ENCODE results near the gene TSEN34. TPM values are rescaled to one million over a fixed set of nuclear protein-coding genes. Genes with fewer than 3 reads are reported as not detected.
"Not testable (repeated sequence)": the region's sequence is repeated elsewhere in the genome, so short reads cannot be mapped to it uniquely, and the experiment has no call there.

TSEN34 gene
- polyA plus RNA-seq, 1 donor = 32.5 TPM

DNA sequence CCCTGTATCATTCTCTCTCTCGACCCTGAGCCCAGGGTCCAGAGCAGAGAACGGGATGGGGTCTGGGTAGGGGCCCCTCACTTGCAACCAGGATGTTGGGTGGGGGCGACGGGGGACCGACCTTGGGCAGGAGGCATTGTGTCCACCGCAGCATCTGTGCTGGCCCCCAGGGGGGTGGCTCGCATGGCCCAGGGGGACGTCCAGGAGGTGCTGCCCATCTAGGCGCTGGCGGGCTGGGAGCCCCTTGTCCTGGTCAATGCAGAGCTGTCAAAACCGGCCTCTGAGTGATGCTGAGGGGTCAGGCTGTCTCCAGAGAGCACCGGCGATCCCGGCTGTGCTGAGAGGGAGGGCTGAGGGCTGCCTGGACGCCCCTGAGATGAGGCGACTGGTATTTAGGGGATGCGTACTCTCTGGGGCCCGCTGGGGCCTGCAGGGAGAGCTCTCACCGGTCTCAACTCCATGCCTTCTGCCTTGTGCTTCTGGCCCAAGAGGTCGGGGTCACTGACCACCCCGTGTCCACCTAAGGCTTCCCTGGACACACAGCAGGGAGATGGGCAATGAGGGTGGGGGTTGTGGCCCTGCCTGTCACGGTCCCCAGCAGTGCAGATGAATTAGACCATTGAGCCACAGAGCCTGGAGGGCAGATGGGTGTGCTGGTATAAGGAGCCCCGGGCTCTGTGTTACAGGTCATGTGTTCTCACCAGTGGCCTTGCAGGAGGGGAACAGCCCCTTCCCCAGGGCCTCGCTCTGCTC, 18.1 kb downstream of the TSEN34 start:
- DNase-seq (ENCODE audit: low read depth) = no peak

DNA sequence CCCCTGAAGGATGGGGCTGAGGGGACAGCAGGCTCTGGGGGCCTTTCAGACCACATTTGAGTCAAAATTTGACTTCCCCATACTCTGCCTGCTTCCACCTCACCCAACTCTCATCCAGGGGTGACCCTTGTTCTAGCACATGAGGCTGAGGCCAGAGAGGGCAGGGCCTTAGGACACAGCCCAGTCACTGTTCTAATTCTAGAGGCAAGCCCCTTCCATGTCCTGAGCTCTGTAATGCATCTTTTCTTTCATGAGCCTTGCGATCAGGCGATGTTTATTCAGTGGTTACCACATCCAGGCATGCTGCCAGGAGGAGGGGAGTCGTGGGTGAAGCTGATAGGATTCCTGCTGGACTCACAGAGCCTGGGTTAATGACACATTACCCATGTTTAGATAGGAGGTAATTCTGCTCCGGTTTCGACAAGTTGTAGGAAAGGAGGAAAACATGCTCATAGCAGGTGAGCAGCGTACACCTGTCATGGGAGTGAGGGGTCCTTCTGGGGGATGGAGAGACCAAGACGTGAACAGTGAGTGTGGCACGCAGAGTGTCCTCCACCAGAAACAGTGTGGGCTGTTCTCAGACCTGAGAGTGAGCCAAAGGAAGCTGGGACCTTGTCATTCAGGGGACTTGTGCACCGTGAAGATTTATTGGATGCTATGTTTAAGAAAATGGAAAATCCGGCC, 18.8 kb downstream of the TSEN34 start:
- DNase-seq (ENCODE audit: low read depth) = no peak

DNA sequence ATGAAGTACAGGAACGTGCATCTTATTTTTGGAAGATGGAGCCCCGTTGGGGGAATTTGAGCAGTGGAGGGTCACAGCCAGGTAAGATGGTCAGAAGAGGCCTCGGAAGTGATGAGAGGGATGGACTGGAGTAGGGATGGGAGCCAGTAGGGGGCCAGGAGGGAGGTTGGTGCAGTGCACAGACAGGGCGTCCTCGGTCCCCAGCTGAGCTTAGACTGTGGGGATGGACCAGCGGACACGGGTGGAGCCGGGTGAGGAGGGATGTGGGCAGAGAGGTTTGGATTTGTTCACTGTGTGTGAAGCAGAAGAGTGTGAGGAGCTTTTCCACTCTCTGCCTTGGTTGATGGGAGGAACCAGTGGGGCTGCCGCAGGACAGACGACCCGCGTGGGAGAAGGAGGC, 20.1 kb downstream of the TSEN34 start:
- no peak for DNase-seq (ENCODE audit: low read depth)

DNA sequence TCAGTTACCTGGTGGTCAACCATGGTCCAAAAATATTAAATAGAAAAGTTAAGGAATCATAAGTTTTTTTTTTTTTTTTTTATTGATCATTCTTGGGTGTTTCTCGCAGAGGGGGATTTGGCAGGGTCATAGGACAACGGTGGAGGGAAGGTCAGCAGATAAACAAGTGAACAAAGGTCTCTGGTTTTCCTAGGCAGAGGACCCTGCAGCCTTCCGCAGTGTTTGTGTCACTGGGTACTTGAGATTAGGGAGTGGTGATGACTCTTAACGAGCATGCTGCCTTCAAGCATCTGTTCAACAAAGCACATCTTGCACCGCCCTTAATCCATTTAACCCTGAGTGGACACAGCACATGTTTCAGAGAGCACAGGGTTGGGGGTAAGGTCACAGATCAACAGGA, 23.1 kb downstream of the TSEN34 start:
- DNase-seq (ENCODE audit: low read depth) = not testable (repeated sequence)

DNA sequence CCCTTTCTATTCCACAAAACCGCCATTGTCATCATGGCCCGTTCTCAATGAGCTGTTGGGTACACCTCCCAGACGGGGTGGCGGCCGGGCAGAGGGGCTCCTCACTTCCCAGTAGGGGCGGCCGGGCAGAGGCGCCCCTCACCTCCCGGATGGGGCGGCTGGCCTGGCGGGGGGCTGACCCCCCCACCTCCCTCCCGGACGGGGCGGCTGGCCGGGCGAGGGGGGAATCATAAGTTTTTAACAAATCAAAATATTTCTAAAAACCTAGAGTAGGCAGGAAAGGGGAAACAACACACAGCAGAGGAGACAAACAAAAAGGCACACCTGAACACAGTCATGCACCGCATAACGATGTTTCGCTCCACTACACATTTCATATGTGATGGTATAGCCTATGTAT, 23.6 kb downstream of the TSEN34 start:
- not testable (repeated sequence) for DNase-seq (ENCODE audit: low read depth)

DNA sequence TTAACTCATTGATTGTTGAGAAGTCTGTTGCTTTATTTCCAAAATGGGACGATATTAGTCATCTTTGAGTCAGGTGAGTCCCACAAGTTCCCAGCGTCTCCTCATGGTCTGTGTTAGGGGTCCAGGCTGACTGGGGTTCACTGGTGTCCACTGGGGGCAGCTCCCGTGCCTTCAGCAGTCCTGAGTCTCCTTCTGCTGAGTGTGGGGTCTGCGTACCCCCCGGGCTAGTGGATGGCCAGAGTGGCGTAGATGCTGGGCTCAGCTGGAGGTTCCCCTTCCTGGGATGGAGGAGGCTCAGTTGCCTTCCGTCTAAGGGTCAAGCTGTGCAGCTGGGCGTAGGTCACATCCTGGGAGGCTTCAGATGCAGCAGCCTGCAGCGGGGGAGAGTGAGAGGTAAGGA, 25.8 kb downstream of the TSEN34 start:
- DNase-seq (ENCODE audit: low read depth) = no peak

DNA sequence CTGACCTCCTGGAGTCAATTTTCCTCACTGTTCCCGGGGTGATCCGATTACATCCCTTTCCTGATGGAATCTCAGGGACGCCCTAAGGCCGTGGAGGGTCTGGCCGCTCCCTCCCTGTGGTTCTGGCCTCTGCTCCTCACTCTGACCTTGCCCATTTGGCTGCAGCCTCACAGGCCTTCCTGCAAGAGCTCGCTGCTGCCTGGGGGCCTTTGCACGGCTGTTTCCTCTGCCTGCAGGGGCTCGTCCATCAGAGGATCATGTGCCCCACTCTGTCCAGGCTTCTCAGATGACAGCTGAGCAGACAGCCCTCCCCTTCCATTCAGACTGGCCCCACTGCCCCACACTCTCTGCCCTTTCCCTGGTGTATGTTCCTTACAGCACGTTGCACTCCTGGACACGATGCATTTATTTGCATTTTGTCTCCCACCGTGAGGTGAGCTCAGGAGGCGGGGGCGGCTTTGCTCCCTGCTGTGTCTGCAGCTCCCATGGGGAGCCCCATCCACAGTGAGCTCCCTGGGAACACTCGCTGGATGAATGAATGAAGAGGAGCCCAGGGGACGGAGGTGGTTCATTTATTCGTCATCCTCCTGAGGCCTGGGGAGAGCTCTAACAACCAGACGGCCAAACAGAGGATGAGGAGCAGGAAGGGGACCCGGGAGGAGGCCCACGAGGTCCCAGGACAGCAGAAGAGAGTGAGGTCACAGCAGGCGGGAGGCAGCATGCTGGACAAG, 26.6 kb downstream of the TSEN34 start:
- DNase-seq (ENCODE audit: low read depth) = not testable (repeated sequence)

DNA sequence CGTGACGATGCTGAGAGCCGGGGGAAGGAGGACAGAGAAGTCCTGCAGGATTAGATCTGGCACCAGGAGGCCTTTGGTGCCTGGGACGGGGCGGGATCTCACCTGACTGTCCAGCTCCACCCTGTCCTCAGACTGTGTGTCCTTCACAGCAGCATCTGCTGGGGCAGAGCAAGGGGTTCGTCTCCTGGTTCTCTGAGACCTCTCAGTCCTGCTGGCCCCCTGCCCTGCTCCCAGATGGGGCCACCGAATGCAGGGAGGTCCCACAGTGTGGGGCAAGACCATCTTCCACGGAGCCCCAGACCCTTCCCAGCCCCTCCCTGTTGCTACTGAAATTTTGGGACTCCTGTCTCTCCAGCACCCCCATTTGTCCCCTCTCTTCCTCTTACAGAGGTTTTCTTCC, 27.2 kb downstream of the TSEN34 start:
- no peak for DNase-seq (ENCODE audit: low read depth)

DNA sequence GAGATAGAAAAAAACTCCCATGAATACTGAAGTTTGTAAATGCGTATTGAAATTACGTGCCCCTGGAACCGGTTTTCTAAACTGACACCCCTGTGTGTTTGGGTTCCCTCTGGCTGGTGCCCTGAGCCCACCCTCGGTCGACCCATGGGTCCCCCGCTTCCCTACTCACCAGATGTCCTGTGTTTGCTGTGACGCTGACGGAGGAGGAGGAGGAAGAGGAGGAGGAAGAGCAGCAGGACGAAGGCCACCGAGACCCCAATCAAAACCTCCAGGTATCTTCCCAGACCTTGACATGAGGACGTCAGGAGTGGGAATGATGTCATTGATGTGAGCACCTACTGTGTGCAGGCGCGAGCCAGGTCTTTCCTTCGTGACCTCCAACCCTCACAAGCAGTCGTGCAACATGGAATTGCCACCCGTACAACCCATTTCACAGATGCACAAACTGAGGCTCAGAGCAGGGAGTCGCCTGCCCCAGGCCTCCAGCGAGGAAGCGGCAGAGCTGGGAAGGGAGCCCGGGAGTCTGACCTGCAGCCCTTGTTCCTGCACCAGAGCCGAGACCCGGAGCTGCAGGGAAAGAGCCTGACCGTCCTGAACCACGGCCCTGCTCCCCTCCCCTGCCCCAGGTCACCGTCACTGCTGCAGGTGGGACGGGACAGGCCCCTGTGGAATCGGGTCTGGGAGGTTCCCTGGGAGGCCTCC, 28.0 kb downstream of the TSEN34 start:
- no peak for DNase-seq (ENCODE audit: low read depth)

DNA sequence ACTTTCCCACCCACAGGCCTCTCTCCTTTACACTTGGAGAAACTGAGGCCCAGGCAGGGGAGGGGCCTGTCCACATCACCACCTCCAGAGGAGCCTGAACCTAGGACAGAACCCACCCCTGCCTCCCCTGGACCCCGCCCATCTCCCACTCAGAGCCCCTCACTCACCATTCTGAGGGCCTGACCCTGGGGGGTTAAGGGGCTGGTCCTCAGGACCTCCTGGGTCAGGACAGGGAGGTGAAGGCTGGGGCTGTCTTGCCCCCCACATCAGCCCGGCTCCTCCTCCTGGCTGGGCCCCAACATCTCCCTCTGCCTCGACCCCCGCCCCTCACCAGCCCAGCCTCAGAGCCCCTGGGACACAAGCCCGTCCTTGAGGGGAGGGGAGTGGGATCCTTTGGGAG, 28.6 kb downstream of the TSEN34 start:
- DNase-seq (ENCODE audit: low read depth) = not testable (repeated sequence)

DNA sequence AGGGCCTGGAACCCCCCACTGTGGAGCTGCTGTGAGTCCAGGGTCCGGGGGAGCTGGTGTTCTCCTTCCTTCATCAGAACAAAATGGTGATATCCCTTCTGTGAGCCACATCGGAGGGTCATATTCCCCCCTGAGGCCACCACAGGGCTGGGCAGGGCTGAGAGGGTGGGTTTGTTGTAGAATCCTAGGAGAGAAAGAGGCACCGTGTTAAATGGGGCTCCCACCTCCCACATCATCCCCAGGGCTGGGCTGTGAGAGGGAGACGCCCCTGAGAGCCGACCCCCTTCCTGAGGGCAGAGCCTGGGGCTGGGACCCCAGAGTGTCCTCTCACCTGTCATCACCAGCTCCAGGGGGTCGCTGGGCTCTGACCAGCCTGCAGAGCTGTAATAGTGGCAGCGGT, 30.8 kb downstream of the TSEN34 start:
- not testable (repeated sequence) for DNase-seq (ENCODE audit: low read depth)

DNA sequence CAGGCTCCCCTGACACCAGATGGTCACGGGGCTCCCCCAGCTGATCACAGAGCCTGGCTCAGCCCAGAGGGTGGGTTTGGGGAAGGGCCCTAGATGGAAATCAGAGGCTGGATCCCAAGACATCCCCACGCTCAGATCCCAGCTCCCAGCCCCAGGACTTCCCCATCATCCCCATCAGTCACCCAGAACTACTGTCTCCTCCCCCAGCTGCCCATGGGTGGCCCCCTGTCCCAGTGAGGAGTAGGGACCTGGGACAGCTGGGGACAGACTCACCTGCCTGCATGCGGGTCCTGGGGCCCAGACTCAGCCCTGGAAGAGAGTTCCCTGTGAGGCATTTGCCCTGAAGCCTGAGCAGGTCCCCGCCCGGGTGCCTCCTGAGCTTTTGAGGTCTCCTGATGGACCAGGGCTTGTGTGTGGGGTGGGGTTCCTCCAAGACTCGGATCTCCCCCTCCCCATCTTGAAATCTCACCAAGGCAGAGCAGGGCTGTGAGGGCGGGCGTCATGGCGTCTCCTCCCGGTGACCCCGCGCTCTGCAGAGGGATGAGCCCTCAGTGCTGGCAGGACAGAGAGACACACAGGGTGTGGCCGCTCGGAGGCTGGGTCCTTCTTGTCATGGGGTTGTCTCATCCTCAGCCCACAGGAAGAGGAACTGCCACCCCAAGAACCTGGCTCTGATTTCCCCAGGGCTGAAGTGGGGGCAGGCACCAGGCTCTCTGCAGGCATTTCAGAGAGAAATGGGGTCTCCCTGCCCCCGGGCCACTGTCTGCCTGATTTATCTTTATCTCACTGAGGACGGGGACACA, 31.6 kb downstream of the TSEN34 start, which contains the start of gene LILRB3:
LILRB3 (minus strand) TSS at position 534 of the 803 bp plus-strand sequence; CDS start at position 503, 31 bp downstream.
- not testable (repeated sequence) for DNase-seq (ENCODE audit: low read depth)

DNA sequence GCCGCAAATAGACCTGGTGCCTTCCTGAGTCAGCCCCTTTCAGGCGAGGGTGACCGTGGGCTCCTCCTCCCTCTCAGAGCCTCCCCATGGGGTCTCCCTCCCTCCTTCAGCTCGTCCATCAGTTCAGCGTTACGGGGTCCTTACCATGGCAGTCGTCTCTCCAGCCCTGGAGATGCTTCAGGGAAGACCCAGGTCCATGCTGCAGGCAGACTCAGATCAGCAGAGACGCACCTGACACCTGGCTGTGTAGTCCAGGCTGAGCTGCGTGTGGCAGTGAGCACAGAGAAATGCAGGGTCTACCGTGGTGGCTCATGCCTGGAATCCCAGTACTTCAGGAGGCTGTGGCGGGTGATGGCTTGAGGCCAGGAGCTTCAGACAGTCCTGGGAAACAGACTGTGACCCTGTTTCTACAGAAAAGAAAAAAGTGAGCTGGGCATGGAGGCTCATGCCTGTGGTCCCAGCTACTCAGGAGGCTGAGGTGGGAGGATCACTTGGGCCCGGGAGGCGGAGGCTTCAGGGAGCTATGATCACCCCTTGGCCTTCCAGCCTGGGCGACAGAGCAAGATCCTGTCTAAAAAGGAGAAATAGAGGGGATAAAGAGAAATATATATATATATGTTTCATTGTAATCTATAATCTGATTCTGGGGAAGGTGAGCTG, 32.3 kb downstream of the TSEN34 start:
- not testable (repeated sequence) for DNase-seq (ENCODE audit: low read depth)

DNA sequence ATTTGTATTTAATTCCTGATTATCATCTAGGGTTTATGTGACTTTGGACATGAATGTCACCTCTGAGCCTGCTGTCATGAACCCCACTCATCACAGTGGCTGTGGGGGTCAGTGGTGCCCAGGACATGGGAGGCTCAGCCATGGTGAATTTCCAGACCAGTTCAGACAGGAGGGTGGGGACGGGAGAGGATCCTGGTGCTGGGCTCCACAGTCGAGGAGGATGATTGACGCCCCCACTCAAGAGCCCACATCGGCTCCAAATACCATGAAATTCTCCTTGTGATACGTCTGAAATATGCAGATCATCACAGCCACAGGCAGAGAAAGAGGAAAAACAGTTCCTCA, 32.8 kb downstream of the TSEN34 start:
- not testable (repeated sequence) for DNase-seq (ENCODE audit: low read depth)

DNA sequence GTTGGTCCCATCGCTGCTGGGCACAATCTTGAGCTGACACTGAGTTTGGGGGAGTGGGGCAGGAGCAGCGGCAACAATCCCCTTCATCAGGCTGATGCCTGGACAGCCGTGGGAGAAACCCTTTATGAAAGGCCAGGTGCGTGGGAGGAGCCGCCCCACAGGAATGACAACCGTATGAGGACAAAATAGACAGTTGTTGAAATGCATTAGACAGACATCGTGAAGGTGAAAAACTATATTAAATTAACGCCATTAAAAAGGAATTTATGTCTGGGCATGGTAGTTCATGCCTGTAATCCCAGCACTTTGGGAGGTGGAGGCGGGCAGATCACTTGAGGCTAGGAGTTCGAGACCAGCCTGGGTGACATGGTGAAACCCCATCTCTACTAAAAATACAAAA, 33.5 kb downstream of the TSEN34 start:
- not testable (repeated sequence) for DNase-seq (ENCODE audit: low read depth)

DNA sequence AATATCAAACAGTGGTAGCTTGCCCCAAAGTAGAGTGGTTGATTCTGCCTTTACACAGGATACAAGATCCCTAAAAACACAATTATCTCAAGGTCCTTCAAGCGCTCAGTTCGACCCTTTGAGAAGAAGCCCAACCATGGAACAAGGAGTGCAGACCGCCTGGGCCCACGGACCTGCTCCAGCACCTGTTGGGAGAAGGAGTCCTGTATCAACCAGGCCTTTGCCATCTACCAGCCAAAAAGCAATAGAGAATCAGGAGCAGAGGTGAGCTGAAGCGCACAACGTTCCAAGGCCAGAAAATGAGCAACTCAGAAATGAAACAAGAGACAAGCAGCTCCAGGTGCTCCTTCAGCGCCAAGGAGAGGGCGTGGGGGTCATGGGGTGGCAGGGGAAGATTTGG, 38.0 kb downstream of the TSEN34 start:
- no peak for DNase-seq (ENCODE audit: low read depth)

DNA sequence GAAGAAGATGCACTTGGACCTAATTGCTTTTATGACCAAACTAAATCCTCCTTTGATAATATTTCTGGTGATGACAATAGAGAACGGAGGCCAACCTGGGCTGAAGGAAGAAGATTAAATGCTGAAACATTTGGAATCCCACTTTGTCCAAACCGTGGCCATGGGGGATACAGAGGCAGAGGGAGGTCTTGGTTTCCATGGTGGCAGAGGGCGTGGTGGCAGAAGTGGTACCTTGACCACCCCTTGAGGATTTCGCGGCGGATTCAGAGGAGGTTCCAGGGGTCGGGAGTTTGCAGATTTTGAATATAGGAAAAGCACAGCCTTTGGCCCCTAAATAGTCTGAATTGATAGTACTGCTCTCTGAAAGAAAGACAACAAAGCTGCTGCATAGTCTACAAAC, 38.9 kb downstream of the TSEN34 start:
- no peak for DNase-seq (ENCODE audit: low read depth)

DNA sequence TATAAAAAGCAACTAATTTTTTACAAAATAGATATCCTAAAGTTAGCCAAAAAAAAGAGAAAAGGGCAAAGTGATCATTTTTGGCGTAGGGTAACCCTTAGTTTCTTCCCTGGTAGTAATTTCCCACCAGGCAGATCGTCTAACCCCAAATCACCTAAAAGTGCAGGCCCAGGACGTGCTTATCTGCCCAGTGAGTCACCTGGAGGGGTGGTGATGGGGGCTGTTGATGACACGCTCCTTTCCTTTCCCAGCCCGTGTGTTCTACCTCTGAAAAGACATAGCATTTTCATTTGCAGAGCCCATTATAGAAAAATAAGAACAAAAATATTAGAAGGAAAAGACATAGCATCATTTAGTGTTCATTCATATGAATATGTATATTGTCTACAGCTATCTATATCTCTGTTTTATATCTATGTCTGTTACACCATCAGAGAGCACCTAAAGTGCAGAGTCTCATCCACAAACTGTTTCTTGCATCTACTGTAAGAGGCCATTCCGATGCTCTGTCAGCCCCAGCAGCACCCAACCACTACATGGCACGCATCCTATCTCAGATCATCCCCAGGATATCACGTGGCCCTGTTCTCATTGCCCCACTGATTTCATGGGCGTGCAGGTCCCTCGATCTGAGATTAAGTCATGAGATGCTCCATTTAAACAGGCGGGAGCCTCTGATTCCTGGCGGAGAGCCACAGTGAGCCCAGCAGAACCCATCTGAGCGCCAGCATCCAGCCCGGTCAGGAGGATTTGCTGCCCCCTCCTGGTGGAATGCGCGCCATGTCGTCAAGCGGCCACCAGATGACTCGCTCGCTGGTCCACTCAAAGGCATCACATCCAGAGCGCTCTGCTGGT, 40.2 kb downstream of the TSEN34 start:
- no peak for DNase-seq (ENCODE audit: low read depth)

DNA sequence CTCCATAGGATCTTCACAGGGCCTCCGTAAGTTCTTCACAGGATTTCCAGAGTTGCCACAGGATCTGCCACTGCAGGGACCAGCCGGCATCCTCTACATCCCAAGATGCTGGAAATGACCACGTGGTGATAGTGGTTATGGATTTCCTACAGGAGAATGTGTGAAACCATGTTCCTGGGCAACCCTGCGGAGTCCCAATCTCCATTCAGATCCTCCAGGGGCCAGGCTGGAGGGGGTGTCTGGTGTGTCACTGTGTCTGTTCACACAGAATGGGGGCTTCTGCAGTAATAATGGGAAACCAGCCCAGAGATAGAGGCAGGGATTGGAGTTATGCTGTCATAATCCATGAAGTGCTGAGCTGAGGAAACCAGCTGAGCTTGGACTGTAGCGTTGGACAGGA, 42.8 kb downstream of the TSEN34 start:
- no peak for DNase-seq (ENCODE audit: low read depth)

Data from forelimb muscle (tissue), 1 donor.